Measurements from ENCODE around the gene CEP290. TPM values are rescaled to one million over a fixed set of nuclear protein-coding genes. Genes with fewer than 3 reads are reported as not detected.
"Not testable (repeated sequence)": the region's sequence is repeated elsewhere in the genome, so short reads cannot be mapped to it uniquely, and the experiment has no call there.

Gene CEP290
- total RNA-seq, 2 donors from 2014 or later, result 12.7 to 16.4 TPM

DNA sequence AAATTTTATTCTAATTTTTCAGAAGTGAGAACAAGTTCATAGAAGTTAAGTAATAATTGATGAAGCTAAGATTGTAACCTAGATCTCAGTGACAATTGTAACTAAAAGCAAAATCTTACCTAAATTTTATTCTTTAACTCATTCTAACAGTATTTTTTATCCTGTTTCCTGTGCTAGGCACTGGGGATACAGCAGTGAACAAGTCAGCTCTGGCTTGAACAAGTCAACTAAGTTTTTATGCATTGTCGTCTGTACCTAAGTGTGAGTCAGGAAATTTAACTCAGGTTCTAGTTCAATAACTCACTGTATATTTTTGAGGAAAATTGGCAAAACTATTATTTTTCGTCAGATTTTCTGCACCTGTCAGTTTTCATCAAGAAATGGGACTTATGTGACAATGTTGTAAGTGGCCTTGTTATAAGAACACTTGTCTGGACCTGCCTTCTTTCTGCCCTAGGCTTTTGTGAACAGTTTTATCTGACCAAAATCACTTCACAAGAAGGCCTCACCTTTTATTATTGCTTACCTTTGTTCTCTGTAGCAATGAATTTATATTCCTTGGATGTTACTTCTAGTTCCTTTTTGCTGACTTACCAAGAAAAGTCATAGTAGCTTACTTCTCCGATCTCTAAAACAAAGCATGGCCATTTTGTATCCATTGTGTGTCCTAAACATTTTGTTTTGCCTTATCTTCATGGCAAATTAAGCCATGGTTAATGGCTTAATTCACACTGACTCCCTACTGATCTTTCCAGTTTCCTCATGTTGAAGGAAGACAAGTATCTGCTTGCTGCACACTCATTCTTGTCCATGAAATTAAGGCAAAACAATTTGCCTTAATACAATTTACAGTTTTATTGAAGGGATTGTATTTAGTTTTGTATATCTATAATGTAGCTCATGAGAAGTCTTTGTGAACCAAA is 2.9 kb upstream of the CEP290 start:
- DNase-seq (ENCODE audit: low spot score), result no peak
- intact Hi-C loops (cut with DNase I), result no loop called here

GRCh38 chr12:88144037-88144436 is 2.1 kb upstream of the CEP290 start:
- DNase-seq (ENCODE audit: low spot score), result no peak
- intact Hi-C loops (cut with DNase I), result no loop called here

DNA sequence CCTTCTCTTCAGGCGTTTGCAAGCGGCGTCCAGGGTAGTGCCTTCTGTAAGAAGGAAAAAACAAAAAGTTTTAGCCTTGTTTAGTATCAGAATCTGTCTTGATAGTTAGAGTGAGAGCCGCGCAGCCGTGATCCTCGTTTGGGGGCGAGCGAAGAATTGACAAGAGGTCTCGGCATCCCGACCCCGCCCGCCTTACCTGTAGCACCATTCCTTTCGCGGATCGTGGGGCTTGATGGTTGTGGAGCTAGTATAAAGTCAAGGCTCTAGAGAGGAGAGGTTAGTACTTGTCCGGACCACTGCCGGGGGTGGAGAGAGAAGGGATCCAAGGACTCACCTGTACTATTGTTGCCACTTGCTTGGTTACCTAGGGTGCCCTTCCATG is 713 bp upstream of the CEP290 start:
- DNase-seq (ENCODE audit: low spot score), result peak; percentile 83
- intact Hi-C loops (cut with DNase I), result no loop called here

GRCh38 chr12:88141425-88141773 is 489 bp downstream of the CEP290 start:
- DNase-seq (ENCODE audit: low spot score), result peak; percentile 57
- intact Hi-C loops (cut with DNase I), result no loop called here

DNA sequence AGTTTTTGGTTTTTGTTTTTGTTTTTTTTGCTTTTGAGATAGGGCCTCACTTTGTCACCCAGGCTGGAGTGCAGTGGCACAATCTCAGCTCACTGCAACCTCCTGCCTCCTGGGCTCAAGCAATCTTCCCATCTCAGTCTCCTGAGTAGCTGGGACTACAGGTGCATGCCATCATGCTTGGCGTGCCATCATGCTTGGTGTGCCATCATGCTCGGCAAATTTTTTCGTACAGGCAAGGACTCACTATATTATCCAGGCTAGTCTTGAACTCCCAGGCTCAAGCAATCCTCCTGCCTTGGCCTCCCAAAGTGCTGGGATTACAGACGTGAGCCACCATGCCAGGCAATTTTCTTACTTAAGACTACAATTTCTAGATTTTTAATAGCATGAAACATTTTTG is 2.2 kb downstream of the CEP290 start:
- DNase-seq (ENCODE audit: low spot score); intact Hi-C loops (cut with DNase I): not testable (repeated sequence)

DNA sequence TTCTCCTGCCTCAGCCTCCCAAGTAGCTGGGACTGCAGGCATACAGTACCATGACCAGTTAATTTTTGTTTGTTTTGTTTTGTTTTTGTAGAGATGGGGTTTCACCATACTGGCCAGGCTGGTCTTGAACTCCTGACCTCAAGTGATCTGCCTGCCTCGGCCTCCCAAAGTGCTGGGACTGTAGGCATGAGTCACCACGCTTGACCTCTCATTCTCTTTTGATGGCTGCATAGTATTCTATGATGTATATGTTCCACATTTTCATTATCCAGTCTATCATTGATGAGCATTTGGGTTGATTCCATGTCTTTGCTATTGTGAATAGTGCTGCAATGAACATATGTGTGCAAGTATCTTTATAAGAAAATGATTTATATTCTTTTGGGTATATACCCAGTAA is 8.7 kb downstream of the CEP290 start:
- intact Hi-C loops (cut with DNase I); DNase-seq (ENCODE audit: low spot score): not testable (repeated sequence)

- intact Hi-C loops (cut with DNase I), result no loop called here
- DNase-seq (ENCODE audit: low spot score), result no peak
Measured at GRCh38 chr12:88132392-88132791, 9.5 kb downstream of the CEP290 start.

GRCh38 chr12:88127855-88128254 is 14.0 kb downstream of the CEP290 start:
- no peak for DNase-seq (ENCODE audit: low spot score)
- intact Hi-C loops (cut with DNase I), result no loop called here

DNA sequence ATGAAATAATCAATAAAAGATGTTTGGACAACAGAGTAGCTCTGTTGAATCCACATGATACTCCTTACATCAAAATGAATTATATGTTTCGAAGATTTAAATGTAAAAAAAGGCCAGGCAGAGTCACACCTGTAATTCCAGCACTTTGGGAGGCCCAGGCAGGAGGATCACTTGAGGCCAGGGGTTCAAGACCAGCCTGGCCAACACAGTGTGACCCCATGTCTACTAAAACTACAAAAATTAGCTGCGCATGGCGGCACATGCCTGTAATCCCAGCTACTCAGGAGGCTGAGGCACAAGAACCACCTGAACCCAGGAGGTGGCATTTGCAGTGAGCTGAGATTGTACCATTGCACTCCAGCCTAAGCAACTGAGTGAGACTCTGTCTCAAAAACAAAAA is 14.8 kb downstream of the CEP290 start:
- no peak for DNase-seq (ENCODE audit: low spot score)
- intact Hi-C loops (cut with DNase I), result no loop called here

DNA sequence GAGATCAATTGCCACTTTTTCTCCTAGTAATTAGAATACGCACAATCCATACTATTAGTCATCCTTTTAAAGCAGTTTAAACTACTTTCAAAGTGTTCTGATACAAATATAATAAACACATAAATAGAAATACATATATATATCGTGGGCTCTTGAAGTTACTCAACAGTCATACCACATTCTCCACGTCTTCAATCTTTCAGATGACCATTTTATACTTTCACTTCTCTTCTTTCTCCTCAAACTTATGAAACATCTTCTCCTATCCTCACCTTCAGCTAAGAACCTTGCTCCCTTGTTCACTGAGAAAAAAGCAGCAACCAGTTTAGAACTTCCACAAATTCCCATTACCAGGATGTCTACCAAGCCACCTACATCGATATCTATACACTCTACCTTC is 19.2 kb downstream of the CEP290 start:
- intact Hi-C loops (cut with DNase I), result no loop called here
- no peak for DNase-seq (ENCODE audit: low spot score)

DNA sequence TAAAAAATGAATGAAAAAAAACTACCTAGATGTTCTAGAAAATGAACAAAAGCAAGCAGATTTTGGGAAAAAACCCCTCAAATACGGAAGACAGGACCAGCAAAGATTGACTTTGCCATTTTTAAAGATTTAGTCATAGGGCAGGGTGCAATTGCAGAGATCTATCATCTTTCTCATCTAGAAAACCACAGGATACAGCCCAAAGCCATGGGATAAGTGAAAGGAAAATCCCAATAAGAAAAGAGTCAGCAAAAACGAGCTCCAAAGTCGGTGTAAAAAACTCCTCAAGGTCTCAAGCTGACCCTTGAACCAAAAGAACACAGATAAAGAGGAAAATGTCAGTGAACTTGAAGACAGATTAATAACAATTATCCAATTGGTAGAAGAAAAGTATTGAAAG is 28.0 kb downstream of the CEP290 start:
- intact Hi-C loops (cut with DNase I), result no loop called here
- DNase-seq (ENCODE audit: low spot score), result no peak

DNA sequence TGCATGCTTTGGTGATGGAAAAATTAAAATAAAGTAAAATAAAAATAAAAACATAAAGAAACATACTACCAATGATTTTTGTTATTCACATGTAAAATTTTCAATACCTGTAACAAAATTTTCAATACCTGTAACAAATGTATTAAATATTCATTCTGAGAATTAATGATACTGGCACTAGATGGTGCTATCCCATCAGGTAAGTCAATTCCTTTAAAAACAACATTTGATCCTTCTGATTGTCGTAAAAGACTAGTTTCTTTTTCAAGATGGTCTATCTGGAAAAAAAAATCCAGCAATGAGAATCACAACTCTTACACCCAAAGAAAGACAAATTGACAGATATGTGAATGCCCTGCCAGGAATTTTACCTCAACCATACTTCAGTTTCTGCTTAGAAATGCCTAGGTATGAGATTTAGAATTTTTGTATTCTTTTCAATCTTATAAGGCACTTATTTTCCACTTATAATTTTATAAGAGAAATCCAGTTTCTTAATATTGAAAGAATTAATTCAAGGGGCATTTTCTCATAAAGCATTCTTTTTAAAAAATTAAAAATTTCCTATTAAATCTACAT is 30.7 kb downstream of the CEP290 start:
- intact Hi-C loops (cut with DNase I), result no loop called here
- DNase-seq (ENCODE audit: low spot score), result no peak

DNA sequence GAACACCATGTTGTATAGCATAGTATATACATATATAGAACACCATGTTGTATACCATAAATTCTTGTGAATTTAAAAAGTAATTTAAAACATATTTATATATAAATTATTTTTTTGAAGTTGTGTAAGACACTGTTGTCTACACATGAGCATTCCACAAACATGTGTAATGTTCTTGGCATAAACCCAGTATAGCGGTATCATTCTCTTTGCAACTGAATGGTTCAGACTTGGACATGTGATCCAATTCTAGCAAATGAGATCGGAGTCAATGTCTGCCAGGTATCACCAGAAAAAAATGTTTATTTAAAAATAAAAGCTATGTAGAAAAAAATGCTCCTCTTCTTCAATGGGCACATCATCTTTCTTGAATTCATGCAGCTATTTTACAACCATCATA is 33.9 kb downstream of the CEP290 start:
- no peak for DNase-seq (ENCODE audit: low spot score)
- intact Hi-C loops (cut with DNase I), result no loop called here

DNA sequence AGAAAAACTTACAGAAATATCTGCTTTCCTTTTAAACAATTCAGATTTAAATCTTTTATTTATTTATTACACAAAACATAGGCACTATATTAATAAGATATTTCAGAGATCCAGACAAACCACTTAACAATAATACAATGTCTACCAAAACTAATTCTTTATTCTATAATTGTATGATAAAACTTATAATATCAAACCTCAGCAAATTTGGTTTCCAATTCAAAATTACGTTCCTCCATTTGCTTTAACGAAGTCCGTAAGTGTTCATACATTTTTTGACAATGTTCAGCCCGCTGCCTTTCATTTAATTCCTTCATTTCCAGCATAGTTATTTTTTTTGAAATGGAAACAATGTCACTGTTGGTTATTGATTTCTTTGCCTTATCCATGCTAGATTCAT is 48.3 kb downstream of the CEP290 start:
- DNase-seq (ENCODE audit: low spot score), result no peak
- intact Hi-C loops (cut with DNase I), result no loop called here

DNA sequence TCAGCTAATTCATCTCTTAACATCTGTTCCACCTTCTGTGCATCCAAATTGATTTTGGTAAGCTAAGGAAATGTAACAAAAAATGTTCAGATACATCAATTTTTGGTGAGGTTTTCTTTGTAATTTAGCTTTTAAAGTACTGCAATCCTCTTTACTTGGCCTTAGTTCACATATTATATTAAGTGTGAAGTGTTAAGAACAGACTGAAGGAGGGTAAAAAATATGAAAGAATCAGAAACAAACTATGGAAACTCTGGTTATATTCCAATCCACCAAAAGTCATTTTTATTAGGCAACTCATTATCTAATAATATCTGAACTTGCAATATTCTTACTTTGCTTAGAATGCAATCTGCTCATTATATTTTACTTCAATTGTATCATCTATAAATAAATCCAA is 49.1 kb downstream of the CEP290 start:
- intact Hi-C loops (cut with DNase I), result no loop called here
- no peak for DNase-seq (ENCODE audit: low spot score)

DNA sequence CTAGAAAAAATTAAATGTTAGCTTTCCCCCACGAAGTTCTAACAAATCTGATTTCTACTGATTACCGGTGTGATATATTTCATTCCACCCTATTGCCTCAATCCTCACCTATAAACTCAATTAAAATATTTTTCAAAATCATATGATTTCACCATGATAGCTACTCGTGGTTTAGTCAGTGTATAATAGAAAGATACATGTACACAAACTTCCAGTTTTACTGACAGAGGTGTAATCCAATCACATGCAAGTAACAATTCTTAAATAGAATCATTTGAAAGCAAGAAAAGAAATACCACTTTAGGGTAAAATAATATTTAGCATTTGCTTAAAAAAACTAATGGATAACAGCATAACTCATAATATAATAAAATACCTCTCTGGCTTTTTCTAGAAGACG is 57.7 kb downstream of the CEP290 start:
- DNase-seq (ENCODE audit: low spot score), result no peak
- intact Hi-C loops (cut with DNase I), result no loop called here

DNA sequence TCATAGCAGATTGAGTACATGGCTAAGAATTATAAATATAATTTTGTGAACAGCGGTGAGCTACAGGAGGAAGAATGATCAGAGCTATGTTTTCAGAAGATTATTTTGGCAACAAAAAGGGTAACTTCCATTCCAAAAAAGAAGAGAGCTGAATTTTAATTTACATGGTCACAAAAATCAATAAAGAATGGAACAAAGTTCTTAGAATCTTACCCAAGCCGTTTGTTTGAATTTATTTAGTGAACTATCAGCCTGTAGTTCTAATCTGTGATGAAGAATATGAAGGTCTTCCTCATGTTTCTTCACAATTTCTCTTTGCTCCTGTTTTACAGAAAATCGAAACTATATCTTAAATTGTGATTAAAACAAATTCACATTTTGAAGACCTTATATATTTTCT is 58.3 kb downstream of the CEP290 start:
- no peak for DNase-seq (ENCODE audit: low spot score)
- intact Hi-C loops (cut with DNase I), result no loop called here

GRCh38 chr12:88081247-88081646 is 60.6 kb downstream of the CEP290 start:
- intact Hi-C loops (cut with DNase I), result no loop called here
- DNase-seq (ENCODE audit: low spot score), result no peak

GRCh38 chr12:88067301-88067700 is 74.6 kb downstream of the CEP290 start:
- intact Hi-C loops (cut with DNase I), result no loop called here
- DNase-seq (ENCODE audit: low spot score), result no peak

DNA sequence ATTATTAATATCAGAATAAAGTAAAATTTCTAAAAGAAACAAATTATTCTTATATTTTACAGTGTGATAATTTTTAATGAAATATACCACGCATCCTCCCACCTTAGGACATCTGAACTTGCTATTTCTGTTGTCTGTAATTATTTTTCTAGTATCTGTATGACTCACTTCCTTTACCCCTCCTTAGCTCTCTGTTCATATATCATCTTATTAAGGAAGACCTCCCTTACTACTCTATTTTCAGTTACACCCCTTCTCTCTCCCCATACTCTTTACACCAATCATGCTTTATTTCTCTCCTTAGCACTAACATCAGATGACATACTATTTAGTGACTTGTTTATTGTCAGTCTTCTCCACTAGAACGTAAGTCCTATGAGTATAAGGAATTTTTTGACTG is 78.5 kb downstream of the CEP290 start:
- intact Hi-C loops (cut with DNase I), result no loop called here
- no peak for DNase-seq (ENCODE audit: low spot score)

DNA sequence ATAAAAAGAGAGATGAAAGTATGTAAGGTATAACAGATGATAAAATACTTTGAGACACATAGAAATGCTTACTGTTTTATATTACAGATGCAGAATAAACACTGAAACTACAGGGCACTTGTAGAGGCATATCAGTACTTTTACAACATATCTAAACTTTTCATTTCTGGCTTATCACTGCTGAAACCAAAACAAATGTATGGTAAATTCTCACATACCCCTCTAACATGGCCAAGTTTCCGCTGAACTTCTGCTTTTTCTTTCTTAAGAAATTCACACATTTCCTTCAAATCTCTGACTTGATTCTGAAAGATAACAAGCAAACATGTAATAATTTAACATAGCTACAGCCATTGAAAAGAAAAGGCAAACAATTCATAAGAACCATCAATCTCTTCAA is 79.4 kb downstream of the CEP290 start:
- DNase-seq (ENCODE audit: low spot score), result no peak
- intact Hi-C loops (cut with DNase I), result no loop called here

Data from posterior vena cava (tissue), 2 donors.